BJ (cell line): ENCODE results near the gene NELL1. TPM values are rescaled to one million over a fixed set of nuclear protein-coding genes. Genes with fewer than 3 reads are reported as not detected.

ENCODE experiments used
- CTCF ChIA-PET: fragments of 350-600 bp; formaldehyde crosslinking; extraction: SDS; loops from one replicate; lab custom pipeline; 2021; ENCODE audit warnings: antibody characterized with exemption, inconsistent platforms; lab: Yijun Ruan, JAX
- POLR2A ChIA-PET: fragments of 300-600 bp; sonication (Branson Sonifier 250); formaldehyde crosslinking; extraction: SDS; loops from one replicate; lab custom pipeline; 2021; ENCODE audit warnings: antibody characterized with exemption; lab: Charles Lee
- DNase-seq: peaks from one replicate; pipeline ENCODE4 v3.0.0-alpha.2; 2011; ENCODE audit warnings: low read depth
- H3K27me3 ChIP-seq: 2 replicates; pipeline ENCODE4 v1.6.0; 2011; ENCODE audit warnings: low read length; ENCODE audit not compliant: control insufficient read depth, insufficient read depth
- H3K36me3 ChIP-seq: 2 replicates; pipeline ENCODE4 v1.5.1; 2011; ENCODE audit warnings: low read length; ENCODE audit not compliant: control insufficient read depth, insufficient read depth
- H3K4me3 ChIP-seq: 2 replicates; pipeline ENCODE4 v1.5.1; 2011; ENCODE audit warnings: low read depth, mild to moderate bottlenecking, control low read depth, low read length
- polyA plus RNA-seq: library from polyadenylated mRNA; depleted of rRNA; stranded (reverse); fragments of >200 nt; gene quantifications from 2 replicates; pipeline ENCODE4 v1.2.3, GENCODE V29; 2011
- TF ChIP-seq, protein P1 (sequence below): IDR thresholded peaks from 2 replicates; pipeline ENCODE4 v1.5.1; 2011; ENCODE audit warnings: low read depth, mild to moderate bottlenecking, control low read depth, inconsistent platforms, low read length, moderate library complexity; ENCODE audit not compliant: insufficient read depth

NELL1 gene
- polyA plus RNA-seq, 1 experiment: not detected

DNA sequence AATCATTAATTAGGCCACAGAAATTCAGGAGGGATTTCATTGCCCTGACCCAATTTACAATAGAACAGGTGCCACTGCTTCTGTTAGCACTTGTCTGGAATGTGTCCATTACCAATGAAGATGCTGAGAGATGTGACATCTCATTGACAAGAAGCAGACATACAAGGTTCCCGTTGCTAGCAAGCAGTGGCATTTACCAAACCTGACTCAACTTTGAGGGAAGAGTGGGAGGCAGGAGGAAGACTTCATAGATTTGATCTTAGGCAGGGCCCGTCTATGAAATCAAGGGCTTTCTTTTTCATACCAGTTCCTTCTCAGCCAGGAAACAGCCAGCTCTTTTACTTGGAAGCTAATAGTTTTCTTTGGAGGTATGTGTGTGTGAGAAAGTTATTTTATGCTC lies 280.2 kb downstream of the NELL1 start:
- POLR2A ChIA-PET: no interaction called here
- no peak overlapping the region for H3K4me3 ChIP-seq
- CTCF ChIA-PET: no interaction called here
- TF ChIP-seq, protein P1, sequence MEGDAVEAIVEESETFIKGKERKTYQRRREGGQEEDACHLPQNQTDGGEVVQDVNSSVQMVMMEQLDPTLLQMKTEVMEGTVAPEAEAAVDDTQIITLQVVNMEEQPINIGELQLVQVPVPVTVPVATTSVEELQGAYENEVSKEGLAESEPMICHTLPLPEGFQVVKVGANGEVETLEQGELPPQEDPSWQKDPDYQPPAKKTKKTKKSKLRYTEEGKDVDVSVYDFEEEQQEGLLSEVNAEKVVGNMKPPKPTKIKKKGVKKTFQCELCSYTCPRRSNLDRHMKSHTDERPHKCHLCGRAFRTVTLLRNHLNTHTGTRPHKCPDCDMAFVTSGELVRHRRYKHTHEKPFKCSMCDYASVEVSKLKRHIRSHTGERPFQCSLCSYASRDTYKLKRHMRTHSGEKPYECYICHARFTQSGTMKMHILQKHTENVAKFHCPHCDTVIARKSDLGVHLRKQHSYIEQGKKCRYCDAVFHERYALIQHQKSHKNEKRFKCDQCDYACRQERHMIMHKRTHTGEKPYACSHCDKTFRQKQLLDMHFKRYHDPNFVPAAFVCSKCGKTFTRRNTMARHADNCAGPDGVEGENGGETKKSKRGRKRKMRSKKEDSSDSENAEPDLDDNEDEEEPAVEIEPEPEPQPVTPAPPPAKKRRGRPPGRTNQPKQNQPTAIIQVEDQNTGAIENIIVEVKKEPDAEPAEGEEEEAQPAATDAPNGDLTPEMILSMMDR: no peak
- H3K36me3 ChIP-seq: no peaks in the 10 kb centered on the region
- DNase-seq: no peak
- no peaks in the 10 kb centered on the region for H3K27me3 ChIP-seq

DNA sequence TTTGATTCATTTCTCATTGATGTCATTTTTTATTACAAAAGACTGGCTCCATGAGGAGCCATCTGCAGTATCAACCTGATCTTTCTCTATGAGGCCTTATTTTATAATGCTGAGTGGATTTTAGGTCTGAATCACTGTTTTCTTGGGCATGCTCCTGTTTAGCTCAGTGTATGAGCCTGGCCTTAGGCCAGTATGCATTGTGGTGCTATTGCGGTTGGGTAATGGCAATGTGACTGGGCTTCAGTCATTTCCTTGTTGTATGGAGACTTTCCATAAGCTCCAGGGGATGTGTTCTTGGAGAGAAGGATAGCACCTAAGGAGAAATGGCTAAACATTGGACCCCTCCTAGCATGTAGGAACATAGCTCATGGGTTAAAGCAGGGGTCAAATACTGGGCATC lies 293.2 kb downstream of the NELL1 start:
- Histone ChIP-seq H3K4me3 (no peak overlapping the region), H3K36me3 (no peaks in the 10 kb centered on the region), H3K27me3 (no peaks in the 10 kb centered on the region)
- TF ChIP-seq, protein P1: no peak
- ChIA-PET POLR2A (no interaction called here), CTCF (no interaction called here)
- DNase-seq: no peak

DNA sequence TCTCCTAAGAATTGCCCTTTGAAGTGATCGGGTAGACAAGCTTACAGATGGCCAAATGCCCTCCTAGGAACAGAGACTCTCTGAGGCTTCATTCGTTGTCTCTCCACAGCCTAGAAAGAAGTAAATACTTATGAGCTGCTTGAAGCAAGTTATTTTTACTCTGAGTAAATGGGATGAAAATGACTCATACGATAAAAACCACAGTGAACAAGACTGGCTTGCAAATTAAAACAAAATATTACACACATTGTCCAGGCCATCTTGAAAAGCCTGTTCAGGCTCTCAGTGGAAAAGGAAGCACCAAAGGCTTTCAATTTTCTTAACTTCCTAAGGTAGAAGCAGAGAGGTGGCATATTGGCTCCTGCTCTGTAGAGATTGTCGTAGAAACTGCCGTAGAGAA lies 294.2 kb downstream of the NELL1 start:
- TF ChIP-seq, protein P1: no peak
- CTCF ChIA-PET: no interaction called here
- no peak overlapping the region for H3K4me3 ChIP-seq
- no peaks in the 10 kb centered on the region for H3K27me3 ChIP-seq
- POLR2A ChIA-PET: no interaction called here
- DNase-seq: no peak
- H3K36me3 ChIP-seq: no peaks in the 10 kb centered on the region

DNA sequence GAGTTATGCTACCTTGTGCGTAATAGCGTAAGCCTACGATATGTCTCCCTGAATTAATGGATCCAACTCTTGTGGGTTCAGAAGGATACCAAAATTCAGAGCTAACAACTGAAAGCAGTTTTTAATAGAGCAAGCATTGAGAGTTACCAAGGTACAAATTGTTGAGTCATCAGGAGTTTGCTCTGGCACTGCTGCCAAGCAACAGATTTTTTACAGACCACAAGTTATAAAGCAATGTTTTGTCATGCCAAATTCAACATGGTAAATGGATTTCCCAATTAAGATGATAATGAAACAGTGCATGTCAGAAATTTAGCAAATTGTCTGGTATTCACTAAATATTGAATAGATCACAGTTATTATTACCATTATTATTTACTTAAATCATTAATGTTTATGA lies 295.6 kb downstream of the NELL1 start:
- H3K36me3 ChIP-seq: no peaks in the 10 kb centered on the region
- no peak overlapping the region for H3K4me3 ChIP-seq
- CTCF ChIA-PET: no interaction called here
- no peaks in the 10 kb centered on the region for H3K27me3 ChIP-seq
- POLR2A ChIA-PET: no interaction called here
- no peak for DNase-seq
- TF ChIP-seq, protein P1: no peak

DNA sequence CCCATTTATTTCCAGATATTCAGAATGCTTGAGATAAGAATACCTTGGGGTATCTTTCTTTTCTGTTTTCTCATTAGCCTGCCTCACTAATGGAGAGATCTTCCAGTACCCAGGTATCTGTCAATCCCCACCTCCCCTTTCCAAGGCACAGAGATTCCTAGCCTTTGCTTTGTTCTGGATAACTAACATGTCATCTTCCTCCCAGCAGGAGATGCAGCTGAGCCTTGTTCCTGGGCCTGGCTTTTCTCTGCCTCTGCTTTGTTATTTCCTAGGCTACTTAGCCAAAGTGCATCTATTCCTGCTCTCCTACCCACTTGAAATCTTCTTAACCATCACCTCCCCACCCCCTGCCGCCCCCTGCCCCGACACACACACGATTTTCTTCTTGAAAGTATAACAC lies 297.1 kb downstream of the NELL1 start:
- no peak for DNase-seq
- ChIA-PET CTCF (no interaction called here), POLR2A (no interaction called here)
- H3K27me3 ChIP-seq: no peaks in the 10 kb centered on the region
- TF ChIP-seq, protein P1: no peak
- H3K36me3 ChIP-seq: no peaks in the 10 kb centered on the region
- H3K4me3 ChIP-seq: no peak overlapping the region
